GM10248 (cell line): Measurements from ENCODE around the gene DHODH.

Source experiments
- CTCF ChIA-PET: fragments of 300-600 bp; sonication (Branson Sonifier 250); formaldehyde crosslinking; extraction: SDS; loops from one replicate; lab custom pipeline; 2021; ENCODE audit warnings: antibody characterized with exemption; lab: Yijun Ruan, JAX
- POLR2A ChIA-PET: fragments of 350-650 bp; sonication (Branson Sonifier 250); formaldehyde crosslinking; extraction: SDS; loops from one replicate; lab custom pipeline; 2020; ENCODE audit warnings: antibody characterized with exemption; lab: Yijun Ruan, JAX
- DNase-seq: peaks from one replicate; pipeline ENCODE4 v3.0.0; 2012; ENCODE audit errors: extremely low spot score
- CTCF ChIP-seq: IDR thresholded peaks from 2 replicates; pipeline ENCODE4 v1.5.1; 2012; ENCODE audit warnings: mild to moderate bottlenecking, low read depth; ENCODE audit errors: extremely low read depth, missing control alignments, control extremely low read depth

The DHODH gene

GRCh38 chr16:72008424-72009216 lies at the start of gene DHODH:
Gene DHODH (plus strand): TSS chr16:72008744. CDS start chr16:72008765, 21 bp downstream.
- no peak for TF ChIP-seq CTCF
- DNase-seq = peak; percentile 100
- ChIA-PET POLR2A (no interaction called here), CTCF (no interaction called here)

- CTCF ChIA-PET = interaction anchor here (0.6 to 2.7 kb wide), 50 partner anchors 10 to 499 kb away, joined by 3 to 27 read pairs (median 4); partner anchors contain the start of genes DHX38, PKD1L3, TXNL4B and ZNF23
- POLR2A ChIA-PET = interaction anchor here (0.6 kb wide), 1 partner anchor 36 kb away, joined by 3 read pairs; no protein-coding TSS in a partner anchor
- TF ChIP-seq CTCF = peak; percentile 86
- peak; percentile 73 for DNase-seq
Observed at GRCh38 chr16:71961066-71962039, 47.2 kb upstream of the DHODH start.

- ChIA-PET CTCF (interaction anchor here (1.0 to 2.1 kb wide), 5 partner anchors 8 to 551 kb away, joined by 3 to 11 read pairs (median 4); no protein-coding TSS in a partner anchor), POLR2A (no interaction called here)
- DNase-seq = no peak
- no peak for TF ChIP-seq CTCF
Observed at GRCh38 chr16:71963125-71963875, 45.2 kb upstream of the DHODH start.

- CTCF ChIA-PET = interaction anchor here (0.9 to 1.6 kb wide), 2 partner anchors 12 to 354 kb away, joined by 3 to 5 read pairs; no protein-coding TSS in a partner anchor
- TF ChIP-seq CTCF = no peak
- POLR2A ChIA-PET = no interaction called here
- no peak for DNase-seq
Observed at GRCh38 chr16:71965223-71965622, 43.3 kb upstream of the DHODH start.

- CTCF ChIA-PET = interaction anchor here (2.1 kb wide), 1 partner anchor 84 kb away, joined by 6 read pairs; no protein-coding TSS in a partner anchor
Observed at GRCh38 chr16:71966932-71967331, 41.6 kb upstream of the DHODH start.

More at GRCh38 chr16:71966932-71967331, 41.6 kb upstream of the DHODH start:
- POLR2A ChIA-PET = no interaction called here
- DNase-seq = no peak
- TF ChIP-seq CTCF = no peak
